ENCODE data around the gene LY86.

Gene LY86

DNA sequence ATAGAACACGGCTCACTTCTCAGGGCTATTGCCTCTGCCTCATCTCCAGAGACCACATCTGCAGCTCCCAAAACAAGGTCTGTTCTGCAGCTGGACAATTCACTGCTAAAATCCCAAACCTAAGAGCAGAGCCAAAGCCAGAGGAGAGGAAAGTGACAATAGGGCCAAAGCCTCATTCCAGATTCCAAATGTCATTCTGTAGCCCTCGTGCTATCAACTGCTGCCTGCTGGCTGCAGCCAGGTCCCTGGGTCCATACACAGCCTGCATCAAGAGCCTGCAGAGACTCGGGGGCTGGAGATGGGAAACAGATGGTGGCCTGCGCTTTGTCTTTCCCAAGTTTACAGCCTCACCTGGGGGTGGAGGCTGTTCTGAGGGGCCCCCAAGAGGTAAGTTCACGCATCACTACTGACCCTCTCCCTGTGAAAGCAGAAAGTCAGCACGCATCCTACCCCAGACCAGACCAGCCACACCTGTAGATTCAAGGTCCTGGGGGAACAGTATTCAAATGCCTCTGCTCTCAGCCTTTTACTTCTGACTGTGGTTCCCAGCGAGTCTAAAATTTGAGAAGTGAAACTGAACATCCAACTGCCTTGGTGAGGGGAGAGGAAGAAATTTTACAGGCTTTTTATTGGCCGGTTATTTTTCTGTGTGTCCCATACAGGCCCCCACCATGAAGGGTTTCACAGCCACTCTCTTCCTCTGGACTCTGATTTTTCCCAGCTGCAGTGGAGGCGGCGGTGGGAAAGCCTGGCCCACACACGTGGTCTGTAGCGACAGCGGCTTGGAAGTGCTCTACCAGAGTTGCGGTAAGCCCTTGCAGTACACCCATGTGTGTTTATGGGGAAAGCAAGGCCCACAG, at the start of gene LY86:
TSS of gene LY86 (plus strand) at position 657 of the 860 bp plus-strand sequence. CDS start at position 672, 15 bp downstream.
- DNase-seq: peak; percentile 79

DNA sequence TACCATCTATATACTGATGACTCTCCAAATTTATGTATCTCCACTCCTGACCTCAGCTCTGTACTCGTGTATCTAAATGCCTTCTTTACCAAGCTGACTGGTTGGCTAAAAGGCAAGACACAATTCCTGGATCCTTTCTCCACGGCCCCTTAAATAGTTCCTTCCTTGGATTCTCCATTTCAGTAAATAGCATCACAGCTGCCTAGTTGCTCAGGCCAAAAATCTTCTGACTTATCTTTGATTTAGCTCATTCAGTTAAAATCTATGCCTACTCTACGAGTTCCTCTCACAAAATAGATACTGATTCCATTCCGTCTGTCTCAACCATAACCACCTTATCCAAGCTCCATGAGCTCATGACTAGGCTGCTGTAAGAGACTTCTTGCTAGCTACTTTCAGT, 49.5 kb upstream of the LY86 start:
- DNase-seq: no peak

DNA sequence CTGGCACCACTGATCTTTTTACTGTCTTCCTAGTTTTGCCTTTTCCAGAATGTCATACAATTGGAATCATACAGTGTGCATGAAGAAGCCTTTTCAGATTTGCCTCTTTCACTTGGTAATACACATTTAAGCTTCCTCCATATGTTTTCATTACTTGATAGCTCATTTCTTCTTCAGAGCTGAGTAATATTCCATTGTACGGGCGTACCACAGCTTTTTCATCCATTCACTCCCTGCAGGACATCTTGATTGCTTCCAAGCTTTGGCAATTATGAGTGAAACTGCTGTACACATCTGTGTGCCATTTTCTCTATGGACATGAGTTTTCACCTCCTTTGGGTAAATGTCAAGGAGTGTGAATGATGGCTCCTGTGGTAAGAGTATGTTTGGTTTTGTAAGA, 46.2 kb upstream of the LY86 start:
- DNase-seq: no peak

DNA sequence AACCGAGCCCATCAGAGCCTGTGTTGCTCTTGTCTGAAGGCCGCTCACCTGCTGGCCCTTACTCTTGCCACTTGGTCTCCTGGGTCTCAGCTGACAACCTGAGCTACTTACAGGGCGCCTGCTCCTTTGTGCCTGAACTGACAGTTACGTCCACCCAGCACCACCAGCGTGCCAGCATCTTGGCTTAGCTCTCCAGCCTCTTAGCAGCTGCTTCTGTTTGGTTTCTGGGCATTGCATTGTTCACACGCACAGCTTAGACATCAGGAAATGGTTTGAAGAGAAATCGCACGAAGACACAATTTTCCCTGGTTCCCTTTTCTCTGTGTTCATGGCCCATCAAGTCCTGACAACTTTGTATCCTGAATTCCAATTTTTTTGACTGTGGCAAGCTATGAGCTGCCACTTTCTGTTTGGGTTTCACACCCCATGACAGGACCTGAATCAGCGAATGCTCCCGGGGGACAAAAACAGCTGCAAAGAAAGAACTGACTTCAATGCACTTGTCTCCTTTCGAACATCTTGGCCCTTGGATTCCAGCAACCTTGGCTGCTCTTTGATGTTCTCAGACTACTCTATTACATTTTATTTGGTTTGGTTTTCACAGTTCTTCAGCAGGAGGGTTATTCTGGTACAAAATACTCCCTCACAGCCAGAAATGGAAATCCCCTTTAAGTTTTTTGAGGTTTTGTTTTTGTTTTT, 45.2 kb upstream of the LY86 start:
- DNase-seq: no peak

DNA sequence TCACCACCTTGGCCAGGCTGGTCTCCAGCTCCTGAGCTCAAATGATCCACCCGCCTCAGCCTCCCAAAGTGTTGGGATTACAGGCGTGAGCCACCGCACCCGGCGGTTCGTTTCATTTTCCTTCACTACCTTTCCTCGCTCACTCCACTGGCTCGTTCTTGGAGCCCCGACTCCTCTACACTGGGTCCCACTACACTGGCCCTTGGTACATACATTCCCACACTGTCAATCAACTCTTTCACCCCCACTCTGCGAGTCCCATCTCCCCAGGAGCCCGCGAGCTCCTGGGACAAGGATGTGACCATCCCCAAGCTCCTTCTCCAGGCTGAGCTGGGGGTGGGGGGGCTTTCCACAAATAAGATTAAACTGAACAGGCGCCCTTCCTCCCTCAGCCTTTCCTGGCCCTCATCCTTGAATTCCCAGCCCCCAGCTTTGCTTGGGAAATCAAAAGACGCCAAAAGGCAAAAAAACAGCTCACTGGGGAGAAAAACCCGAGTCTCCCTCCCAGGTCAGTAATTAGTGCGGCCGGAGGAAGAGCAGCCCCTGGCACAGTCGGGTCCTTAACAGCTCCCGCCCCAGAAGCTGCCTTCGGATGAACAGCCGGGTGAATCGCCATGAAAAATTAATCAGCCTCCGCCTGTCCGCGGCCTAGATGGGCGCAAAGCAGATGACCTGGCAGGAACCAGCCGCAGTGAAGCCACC, 42.8 kb upstream of the LY86 start:
- no peak for DNase-seq

DNA sequence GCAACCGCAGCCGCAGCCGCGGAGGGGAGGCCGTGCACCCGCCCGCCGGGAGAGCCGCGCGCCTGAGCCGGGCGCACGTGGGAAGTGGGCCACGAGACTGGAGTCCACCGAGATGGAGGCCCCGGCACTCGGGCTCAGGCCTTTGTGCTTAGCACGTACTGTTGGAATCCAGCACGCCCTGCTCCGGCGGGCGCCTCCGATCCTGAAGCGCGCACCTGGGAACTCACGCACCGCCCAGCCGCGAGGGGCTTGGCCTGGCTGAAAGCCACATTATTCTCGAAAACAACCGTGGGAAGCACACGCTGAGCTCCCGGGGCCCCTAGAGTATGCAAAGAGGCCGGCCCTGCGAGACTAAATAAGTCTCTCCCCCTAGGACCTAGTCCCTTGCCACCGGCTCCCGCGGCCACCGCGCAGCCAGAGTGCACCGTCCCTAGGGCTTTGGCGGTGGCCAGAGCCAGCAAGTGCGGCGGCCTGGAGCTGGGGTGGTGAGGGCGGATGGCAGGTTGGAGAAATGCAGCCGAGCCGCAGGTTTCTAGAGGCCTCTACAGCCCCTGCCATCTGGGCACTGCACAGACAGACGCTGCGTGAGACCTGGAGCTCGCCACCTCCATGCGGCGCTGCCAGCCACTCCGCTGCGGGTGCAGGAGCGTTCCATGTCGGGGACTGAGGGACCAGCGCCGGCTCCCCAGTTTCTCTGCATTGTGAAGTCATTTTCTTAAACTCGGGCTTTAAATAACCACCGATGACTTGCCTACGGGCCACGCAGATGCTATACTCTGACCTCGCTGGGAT, 42.0 kb upstream of the LY86 start:
- DNase-seq: peak; percentile 15

DNA sequence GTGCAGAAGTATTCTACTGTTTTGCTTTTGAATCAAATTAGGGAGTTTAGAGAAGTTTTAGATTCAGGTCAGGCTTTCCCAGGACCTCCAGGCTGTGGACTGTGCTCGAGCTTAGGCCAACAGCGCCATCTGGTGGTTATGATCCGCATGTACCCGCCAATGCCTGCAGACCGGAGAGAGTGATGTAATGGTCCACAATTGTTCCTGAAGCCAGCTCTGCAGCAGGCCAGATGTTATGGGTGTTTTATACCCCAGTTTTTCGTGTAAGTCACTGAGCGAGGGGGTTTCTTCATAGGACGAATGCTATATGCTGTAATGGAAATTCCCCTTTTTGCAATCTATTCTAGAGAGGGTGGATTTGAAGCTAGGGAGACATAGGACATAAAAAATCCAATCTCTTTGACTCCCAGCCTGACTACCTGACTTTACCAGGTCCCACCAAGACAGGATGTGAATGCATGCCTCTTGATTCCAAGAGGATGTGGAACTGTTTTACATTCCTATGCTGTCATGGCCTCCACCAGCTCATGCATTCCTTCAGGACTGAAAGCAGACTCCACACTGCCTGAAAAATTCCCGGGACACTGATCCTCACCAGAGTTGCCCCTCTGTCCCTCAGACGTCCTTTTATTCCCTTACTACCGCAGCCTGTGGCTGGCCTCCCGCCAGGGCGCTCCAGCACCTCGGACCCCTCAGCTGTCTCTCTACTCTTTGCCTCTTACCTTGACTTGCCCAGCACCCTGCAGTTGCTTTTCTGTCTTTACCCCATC, 41.2 kb upstream of the LY86 start:
- peak; percentile 83 for DNase-seq

DNA sequence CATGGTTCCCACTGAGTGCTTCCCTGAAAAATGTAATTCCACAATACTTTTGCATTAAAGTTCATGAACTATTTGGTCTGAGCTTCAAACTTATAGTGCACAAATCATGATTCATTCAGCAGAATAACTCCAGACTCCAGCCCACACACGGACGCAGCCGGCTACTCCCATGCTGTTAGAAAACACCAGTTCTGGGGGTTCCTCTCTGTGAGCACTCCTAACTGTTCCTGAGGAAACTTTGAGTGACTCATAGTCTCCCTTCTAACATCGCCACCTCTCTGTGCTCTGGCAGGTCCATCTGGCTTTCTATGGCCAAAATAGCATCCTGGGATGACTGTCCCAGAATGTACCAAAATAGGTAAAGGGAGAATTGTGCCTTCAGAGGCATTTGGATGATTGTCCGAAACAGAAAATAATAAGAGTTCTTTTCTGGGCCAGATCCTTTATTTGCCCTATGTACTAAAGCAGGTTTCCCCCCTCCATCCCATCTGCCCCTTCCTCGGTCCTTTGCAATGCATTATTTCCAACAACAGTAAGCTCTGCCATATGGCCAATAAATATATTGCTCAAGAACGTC, 32.3 kb upstream of the LY86 start:
- peak; percentile 84 for DNase-seq

DNA sequence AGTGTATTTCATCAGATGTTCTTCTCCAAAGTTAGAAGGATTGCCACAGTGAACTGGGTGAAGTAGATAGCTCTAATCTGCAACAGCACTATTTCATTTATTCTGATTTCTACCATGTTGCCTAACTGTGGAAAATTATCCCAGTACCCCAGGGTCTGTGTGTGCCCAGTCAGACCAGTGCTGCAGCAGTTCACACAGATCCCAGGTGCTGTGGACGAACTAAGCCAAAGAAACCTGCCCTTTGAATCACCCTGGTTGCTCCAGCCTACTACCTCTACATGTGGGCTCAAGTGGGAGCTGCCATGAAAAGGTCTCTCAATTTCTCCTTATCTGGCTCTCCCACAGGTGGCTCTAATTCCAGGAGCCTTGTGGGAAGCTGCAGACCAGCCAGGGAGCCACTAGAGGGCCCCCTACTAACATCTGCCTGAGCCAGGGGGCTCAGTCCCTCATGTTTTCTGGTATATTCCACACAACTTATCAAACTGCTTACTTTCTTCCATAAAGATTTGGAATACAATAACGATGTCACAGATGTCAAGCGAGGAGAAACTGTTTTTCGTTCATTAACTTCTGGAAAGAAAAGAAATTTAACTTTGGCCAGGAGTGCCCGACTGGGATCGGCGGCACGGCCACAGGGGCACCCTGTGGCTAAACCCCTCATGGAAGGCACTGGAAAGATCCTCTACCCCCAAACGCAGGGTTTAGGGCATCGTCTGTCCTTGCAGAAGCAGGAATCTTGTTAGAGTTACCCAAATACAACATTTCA, 31.6 kb upstream of the LY86 start:
- peak; percentile 87 for DNase-seq

DNA sequence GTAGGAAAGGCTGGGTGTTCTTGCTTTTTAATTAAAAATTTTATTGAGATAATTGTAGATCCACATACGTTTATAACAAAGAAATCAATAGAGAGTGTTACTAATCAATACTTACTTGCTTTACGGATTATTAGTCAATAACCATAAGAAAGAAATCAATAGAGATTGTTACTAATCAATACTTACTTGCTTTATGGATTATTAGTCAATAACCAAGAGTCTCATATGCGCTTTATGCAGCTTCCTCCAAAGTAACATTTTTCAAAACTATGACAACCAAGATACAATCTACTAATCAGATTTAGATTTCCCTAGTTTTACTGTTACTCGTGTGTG, 31.0 kb upstream of the LY86 start:
- DNase-seq: no peak

DNA sequence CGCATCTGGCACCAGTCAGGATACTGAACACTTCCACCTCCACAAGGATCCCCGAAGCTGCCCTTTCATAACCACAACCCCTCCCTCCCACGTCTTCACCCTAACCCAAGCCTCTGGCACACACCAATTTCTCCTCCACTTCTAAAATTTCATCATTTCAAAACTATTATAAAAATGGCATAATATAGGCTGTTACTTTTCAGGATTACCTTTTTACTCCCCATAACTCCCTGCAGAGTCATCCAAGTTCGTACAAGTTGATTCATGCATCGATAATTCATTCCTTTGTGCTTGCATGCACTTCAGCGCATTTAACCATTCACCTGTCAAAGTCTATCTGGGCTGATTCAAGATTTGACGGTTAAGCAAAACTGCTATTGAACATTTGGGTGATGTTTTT, 30.6 kb upstream of the LY86 start:
- DNase-seq: no peak

DNA sequence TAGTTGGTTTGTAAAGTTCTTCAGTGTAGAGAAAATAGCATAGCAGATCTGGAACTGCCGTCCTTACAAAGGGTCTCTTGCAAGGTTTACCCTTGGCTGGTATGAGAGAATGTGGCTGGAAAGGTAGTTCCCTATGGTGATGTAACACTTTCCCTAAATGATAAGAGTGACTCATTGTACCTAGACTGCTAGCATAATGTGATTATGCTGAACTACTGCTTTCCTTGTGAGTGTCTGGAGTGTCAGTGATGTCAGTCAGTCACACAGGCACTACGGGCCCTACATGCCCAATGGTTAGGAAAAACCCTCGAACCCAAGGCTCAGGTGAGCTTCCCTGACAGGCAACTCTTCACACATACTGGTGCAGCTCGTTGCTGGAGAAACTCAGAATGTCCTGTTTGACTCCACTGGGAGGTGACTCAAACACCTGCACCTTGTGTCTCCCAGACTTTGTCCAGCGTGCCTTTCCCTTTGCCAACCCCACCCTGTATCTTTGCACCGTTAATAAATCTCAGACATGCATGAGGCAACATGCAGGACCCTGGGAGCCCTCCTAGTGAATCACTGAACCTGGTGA, 28.4 kb upstream of the LY86 start:
- DNase-seq: no peak

DNA sequence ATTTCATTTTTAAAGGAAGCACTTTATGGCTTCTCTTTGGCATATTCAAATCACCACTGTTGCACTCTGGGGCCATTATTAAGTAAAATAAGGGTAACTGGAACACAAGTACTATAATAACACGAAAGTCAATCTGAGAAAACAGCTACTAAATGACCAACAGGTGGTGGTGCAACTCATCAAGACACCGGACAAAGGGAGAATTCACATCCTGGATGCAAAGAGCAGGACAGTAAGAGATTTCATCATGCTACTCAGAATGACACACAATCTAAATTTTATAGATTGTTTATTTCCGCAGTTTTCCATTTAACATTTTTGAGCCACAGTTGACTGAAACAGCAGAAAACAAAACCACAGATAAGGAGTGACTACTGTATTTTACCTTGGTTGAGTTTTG, 27.6 kb upstream of the LY86 start:
- no peak for DNase-seq

DNA sequence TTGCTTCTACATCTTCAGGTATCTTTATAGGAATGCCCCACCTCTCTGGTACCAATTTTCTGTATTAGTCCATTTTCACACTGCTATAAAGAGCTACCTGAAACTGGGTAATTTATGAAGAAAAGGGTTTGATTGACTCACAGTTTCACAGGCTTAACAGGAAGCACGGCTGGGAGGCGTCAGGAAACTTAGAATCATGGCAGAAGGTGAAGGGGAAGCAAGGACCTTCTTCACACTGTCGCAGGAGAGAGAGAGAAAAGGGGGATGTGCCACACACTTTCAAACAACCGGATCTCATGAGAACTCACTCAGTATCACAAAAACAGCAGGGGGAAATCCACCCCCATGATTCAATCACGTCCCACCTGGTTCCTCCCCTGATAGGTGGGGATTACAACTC, 24.4 kb upstream of the LY86 start:
- DNase-seq: no peak

DNA sequence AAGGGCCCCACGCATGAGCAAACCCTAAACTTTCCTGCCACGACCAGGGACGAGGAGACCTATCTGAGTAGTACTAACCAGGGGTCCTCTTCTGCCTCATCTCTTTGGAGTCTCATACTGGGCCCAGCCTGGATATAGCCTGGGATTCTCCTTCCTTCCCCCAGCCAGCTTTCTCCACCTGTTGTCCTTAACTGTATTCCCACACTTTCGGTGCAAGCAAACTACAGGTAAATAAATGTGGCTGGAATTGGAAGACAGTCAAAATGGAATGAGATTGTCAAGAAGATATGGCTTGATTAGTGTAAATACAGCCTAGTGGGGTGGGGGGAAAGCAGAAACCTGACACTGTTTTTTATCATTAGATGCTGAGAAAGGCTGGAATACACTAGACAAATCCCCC, 23.5 kb upstream of the LY86 start:
- no peak for DNase-seq

DNA sequence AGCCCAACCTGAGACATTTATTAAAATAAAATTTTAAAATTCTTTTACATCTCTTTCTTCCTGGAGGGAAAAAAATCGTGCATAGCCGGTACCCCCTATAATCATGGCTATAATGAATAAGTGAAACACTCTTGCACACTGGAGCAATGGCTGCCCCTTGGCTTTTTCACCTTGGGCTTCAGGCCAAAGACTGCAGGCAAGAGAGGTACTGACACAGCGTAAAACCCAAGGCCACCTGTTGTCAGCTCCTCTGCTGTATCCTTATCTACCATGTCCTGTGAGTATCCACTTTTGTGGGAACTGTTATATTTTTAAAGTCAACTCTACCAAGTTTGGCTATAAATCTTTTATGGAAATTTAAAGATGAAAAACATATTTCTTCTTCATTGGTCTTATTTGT, 23.0 kb upstream of the LY86 start:
- no peak for DNase-seq

DNA sequence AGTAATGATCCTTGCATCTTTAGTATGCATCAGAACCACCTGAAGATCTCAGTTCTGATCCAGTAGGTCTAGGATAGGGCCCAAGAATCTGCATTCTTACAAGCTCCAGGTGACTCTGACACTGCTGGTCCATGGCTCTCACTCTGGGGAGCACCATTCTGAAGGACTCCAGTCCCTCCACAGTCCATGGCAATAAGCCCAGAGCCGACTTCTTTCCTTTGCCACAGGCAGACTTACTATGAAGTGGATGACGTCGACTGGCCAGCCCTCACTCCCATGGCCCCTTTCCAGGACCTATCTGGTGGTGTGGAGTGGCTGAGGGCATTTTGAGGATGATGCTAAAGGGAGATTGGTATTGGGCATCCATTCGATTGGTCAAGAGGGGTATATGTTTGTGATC, 21.8 kb upstream of the LY86 start:
- DNase-seq: no peak

DNA sequence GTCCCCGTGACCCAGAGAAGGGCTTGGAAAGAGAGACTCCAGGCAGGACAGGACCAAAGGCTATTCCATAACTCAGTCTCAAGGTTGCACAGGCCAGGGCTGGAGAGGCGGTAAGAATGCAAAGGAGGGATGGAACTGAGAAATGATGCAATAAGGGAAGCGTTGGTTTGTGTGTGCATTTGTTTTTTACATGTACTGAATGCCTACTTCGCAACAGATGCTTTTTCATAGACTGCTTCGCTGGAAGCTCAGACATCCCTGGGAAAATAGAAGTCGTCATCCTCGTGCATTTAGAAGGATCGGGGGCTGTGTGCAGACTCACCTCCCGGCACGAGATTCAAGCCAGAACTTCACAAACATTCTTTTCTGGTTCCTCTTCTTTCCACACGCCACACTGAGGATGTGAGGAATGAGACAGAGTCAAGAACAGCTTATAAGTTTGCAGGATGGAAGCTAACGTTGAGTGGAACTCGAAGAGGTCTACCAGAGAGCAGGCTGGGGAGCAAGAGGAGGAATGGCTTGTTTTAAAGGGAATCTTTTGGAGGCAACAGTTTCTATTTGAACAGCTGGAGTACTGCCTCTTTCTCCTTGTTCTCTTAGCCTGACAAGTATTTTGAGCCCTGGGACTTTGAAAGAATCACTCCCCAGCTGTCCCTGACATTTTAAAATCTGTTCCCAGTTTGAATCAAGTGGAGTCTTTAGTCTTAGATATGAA, 19.3 kb upstream of the LY86 start:
- peak; percentile 38 for DNase-seq

DNA sequence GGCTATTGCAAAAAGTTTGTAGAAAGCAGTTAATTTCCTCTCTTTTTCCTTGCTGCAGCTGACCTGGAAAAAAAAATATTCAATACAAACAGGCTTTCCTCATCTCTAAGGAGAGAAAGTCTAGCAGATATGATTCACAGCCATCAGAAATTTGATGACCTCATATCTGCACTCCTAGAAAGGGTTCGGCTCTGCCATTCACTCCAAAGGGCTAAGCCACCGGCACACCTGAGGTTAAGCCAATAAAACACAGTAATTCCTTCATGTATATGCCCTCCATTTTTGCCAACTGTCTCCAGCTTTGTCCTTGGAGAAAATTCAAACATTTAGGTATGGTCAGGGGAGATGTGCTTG, 18.7 kb upstream of the LY86 start:
- no peak for DNase-seq
